ENCODE results near the gene ZFYVE9.

ZFYVE9 gene

DNA sequence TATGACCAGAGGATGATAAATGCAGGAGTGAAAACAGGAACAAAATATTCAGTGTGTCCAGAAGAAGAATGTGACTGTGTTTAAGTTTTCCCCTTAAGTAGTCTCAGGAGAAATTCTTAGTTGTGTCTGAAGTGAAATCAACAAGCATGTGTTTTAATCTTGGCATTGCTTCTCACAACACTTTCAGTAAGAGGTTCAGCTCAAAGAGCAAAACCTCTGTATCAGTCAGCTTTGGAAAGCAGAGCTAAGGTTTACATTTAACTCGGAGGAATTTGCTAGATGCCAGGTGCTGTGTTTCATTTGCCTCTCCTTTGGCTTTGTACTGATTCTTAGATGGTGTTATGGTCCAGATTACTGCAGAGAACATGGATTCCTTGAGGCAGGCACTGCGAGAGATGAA, 195.6 kb downstream of the ZFYVE9 start:
- H3K4me3 ChIP-seq (ENCODE audit: low read depth, low read length): no peak overlapping the region
- no peak for TF ChIP-seq CTCF (IDR thresholded peaks at IDR 0.05; ENCODE audit: borderline replicate concordance, insufficient read depth, low read depth, low read length)

GRCh38 chr1:52341655-52342260, 199.9 kb downstream of the ZFYVE9 start:
- H3K4me3 ChIP-seq (ENCODE audit: low read depth, low read length): no peak overlapping the region
- TF ChIP-seq CTCF (IDR thresholded peaks at IDR 0.05; ENCODE audit: borderline replicate concordance, insufficient read depth, low read depth, low read length): no peak

DNA sequence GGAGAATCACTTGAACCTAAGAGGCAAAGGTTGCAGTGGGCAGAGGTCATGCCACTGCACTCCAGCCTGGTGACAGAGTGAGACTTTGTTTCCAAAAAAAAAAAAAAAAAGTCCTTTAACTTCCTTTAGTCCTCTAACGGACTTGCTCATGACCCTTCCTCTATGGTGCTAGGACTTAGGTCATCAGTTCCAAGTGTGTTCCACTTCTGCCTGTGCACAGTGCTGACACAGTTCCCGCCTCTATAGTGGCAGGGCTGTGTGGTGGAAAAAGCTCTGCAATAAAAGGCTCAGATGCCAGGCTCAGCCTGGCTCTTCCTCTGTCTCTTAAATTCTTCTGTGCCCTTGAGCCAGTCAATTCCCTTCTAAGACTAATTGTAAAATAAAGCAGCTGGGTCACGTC, 202.1 kb downstream of the ZFYVE9 start:
- no peak overlapping the region for H3K4me3 ChIP-seq (ENCODE audit: low read depth, low read length)
- no peak for TF ChIP-seq CTCF (IDR thresholded peaks at IDR 0.05; ENCODE audit: borderline replicate concordance, insufficient read depth, low read depth, low read length)

DNA sequence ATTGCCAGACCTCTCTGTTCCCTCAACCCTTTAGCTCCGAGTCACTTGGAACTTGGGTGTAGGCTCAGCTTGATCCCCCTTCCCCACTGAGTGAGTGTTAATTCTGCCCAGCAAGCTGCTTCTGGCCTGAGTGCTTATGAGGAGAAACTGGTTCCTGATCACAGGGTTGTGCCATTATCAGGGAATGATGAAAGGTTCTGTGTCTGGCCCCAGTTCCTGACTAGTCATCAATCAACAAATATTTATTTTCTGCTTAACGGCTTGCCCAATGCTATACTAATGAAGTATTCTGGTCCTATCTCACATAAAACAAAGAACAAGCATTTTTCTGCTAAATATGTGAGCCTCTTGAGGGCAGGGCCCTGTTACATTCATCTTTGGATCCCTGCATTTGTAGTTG, 203.4 kb downstream of the ZFYVE9 start:
- no peak for TF ChIP-seq CTCF (IDR thresholded peaks at IDR 0.05; ENCODE audit: borderline replicate concordance, insufficient read depth, low read depth, low read length)
- H3K4me3 ChIP-seq (ENCODE audit: low read depth, low read length): no peak overlapping the region

GRCh38 chr1:52346653-52347052, 204.8 kb downstream of the ZFYVE9 start:
- no peak for TF ChIP-seq CTCF (IDR thresholded peaks at IDR 0.05; ENCODE audit: borderline replicate concordance, insufficient read depth, low read depth, low read length)
- no peak overlapping the region for H3K4me3 ChIP-seq (ENCODE audit: low read depth, low read length)

GRCh38 chr1:52348704-52349300, 206.9 kb downstream of the ZFYVE9 start:
- no peak overlapping the region for H3K4me3 ChIP-seq (ENCODE audit: low read depth, low read length)
- TF ChIP-seq CTCF (IDR thresholded peaks at IDR 0.05; ENCODE audit: borderline replicate concordance, insufficient read depth, low read depth, low read length): no peak

DNA sequence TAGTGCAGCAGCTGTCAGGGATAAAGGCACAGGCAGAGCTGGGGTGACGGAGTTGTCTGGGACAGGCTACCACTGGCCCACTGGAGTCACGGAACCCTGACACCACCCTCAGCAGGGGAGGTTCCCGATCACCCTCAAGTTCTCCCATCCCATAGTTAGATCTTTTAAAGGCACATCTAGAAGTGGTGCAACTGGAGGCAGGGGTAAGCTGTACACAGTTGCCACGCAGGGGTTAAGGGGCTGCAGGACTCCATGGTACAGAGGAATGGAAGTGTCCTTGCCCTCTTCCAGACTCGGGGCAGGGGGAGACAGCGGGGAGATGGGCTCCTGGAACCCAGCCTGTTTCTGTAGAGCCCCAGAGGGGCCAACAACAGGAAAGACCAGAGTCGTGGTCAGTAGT, 210.8 kb downstream of the ZFYVE9 start:
- no peak overlapping the region for H3K4me3 ChIP-seq (ENCODE audit: low read depth, low read length)
- TF ChIP-seq CTCF (IDR thresholded peaks at IDR 0.05; ENCODE audit: borderline replicate concordance, insufficient read depth, low read depth, low read length): no peak

Measured in GM12875 (cell line).